HepG2 (cell line): Measurements from ENCODE around the gene SLC5A6. TPM values are rescaled to one million over a fixed set of nuclear protein-coding genes. Genes with fewer than 3 reads are reported as not detected.

Source experiments
- ERF ChIP-seq: IDR thresholded peaks from 2 replicates; pipeline ENCODE4 v1.6.1; 2018; ENCODE audit warnings: missing biosample characterization, missing genetic modification reagents
- FOXK1 ChIP-seq: sonication (generic); formaldehyde crosslinking; IDR thresholded peaks from 2 replicates; pipeline ENCODE4 v1.4.0; 2020; ENCODE audit warnings: low read depth, missing genetic modification reagents, borderline replicate concordance
- HOXA5 ChIP-seq: sonication (generic); formaldehyde crosslinking; IDR thresholded peaks from 2 replicates; pipeline ENCODE4 v1.4.0; 2020; ENCODE audit warnings: missing genetic modification reagents
- KLF13 ChIP-seq: sonication (generic); formaldehyde crosslinking; IDR thresholded peaks from 2 replicates; pipeline ENCODE4 v1.4.0; 2020; ENCODE audit warnings: mild to moderate bottlenecking, missing genetic modification reagents
- MED1 ChIP-seq: sonication (generic); formaldehyde crosslinking; IDR thresholded peaks from 2 replicates; pipeline ENCODE4 v1.4.0; 2020; ENCODE audit warnings: missing genetic modification reagents
- MIXL1 ChIP-seq: IDR thresholded peaks from 2 replicates; pipeline ENCODE4 v1.6.1; 2016
- NONO ChIP-seq, 2 experiments: fragments of 450-650 bp in 1 of 2; sonication (generic) in 1 of 2; formaldehyde crosslinking in 1 of 2; IDR thresholded peaks in 1 of 2; conservative IDR thresholded peaks in 1 of 2; 2 replicates each; pipeline versions ENCODE4 v1.6.1 to v1.8.0; 2017 to 2022; ENCODE audit warnings: mild to moderate bottlenecking in 1 of 2, missing genetic modification reagents in 1 of 2, moderate library complexity in 1 of 2
- RBM22 ChIP-seq: fragments of 200-400 bp; formaldehyde crosslinking; optimal IDR thresholded peaks from 2 replicates; pipeline ENCODE3; 2017; ENCODE audit warnings: mild to moderate bottlenecking, low read length, moderate library complexity
- RFX1 ChIP-seq: fragments of 450-650 bp; IDR thresholded peaks from 2 replicates; pipeline ENCODE4 v1.6.1; 2017
- SMARCE1 ChIP-seq: fragments of 450-650 bp; IDR thresholded peaks from 2 replicates; pipeline ENCODE4 v1.6.1; 2017; ENCODE audit warnings: borderline replicate concordance
- SOX6 ChIP-seq, 2 experiments: fragments of 450-650 bp in 1 of 2; sonication (generic) in 1 of 2; formaldehyde crosslinking in 1 of 2; IDR thresholded peaks; 2 replicates each; pipeline versions ENCODE4 v1.4.0 to v1.6.1; 2017 to 2020; ENCODE audit warnings: antibody characterized with exemption in 1 of 2, mild to moderate bottlenecking in 1 of 2, missing genetic modification reagents in 1 of 2
- ZFAT ChIP-seq: sonication (generic); formaldehyde crosslinking; conservative IDR thresholded peaks from 2 replicates; pipeline ENCODE4 v1.8.1; 2023; ENCODE audit warnings: missing genetic modification reagents, inconsistent platforms
- ZNF205 ChIP-seq: IDR thresholded peaks from 2 replicates; pipeline ENCODE4 v1.6.1; 2018; ENCODE audit warnings: missing biosample characterization, missing genetic modification reagents
- ZNF230 ChIP-seq: sonication (generic); formaldehyde crosslinking; IDR thresholded peaks from 2 replicates; pipeline ENCODE4 v1.4.0; 2020; ENCODE audit warnings: mild to moderate bottlenecking, missing genetic modification reagents
- ZNF589 ChIP-seq: sonication (generic); formaldehyde crosslinking; conservative IDR thresholded peaks from 2 replicates; pipeline ENCODE4 v1.8.0; 2022; ENCODE audit warnings: mild to moderate bottlenecking, moderate library complexity, missing genetic modification reagents
- ZNF792 ChIP-seq: IDR thresholded peaks from 2 replicates; pipeline ENCODE4 v1.6.1; 2016
- ZNF839 ChIP-seq: sonication (generic); formaldehyde crosslinking; IDR thresholded peaks from 2 replicates; pipeline ENCODE4 v1.4.0; 2020; ENCODE audit warnings: missing genetic modification reagents, mild to moderate bottlenecking, borderline replicate concordance
- ZNF841 ChIP-seq: sonication (generic); formaldehyde crosslinking; IDR thresholded peaks from 2 replicates; pipeline ENCODE4 v1.8.1; 2023; ENCODE audit warnings: missing genetic modification reagents, borderline replicate concordance
- polyA plus RNA-seq, 8 experiments: library from polyadenylated mRNA; depleted of rRNA in 3 of 8; stranded (reverse) in 7 of 8; unstranded in 1 of 8; fragments of >200 nt; fragmentation: Illumina TruSeq in 4 of 8; extraction: Trizol in 4 of 8; gene quantifications; 2 replicates each; pipeline versions ENCODE4 v1.2.1 to v1.2.3, GENCODE V29; 2011 to 2016; ENCODE audit warnings: low read depth in 4 of 8, missing spikeins in 1 of 8, mixed read lengths in 1 of 8; ENCODE audit not compliant: insufficient read depth in 1 of 8
- total RNA-seq, 5 experiments: library from RNA; depleted of rRNA; stranded (reverse); fragments of >200 nt; fragmentation: Illumina TruSeq; extraction: Trizol; gene quantifications; 2 replicates each; pipeline ENCODE4 v1.2.3, GENCODE V29; 2016; ENCODE audit warnings: low read depth in 1 of 5
- TF ChIP-seq, protein P1 (sequence below): sonication (generic); formaldehyde crosslinking; IDR thresholded peaks from 2 replicates; pipeline ENCODE4 v1.4.0; 2020; ENCODE audit warnings: mild to moderate bottlenecking, missing genetic modification reagents
- TF ChIP-seq, protein P2 (sequence below): sonication (generic); formaldehyde crosslinking; IDR thresholded peaks from 2 replicates; pipeline ENCODE4 v1.8.1; 2023; ENCODE audit warnings: mild to moderate bottlenecking, moderate library complexity, missing genetic modification reagents
- TF ChIP-seq, protein P3 (sequence below): sonication (generic); formaldehyde crosslinking; IDR thresholded peaks from 2 replicates; pipeline ENCODE4 v1.8.1; 2022; ENCODE audit warnings: low read depth, mild to moderate bottlenecking, missing genetic modification reagents
- TF ChIP-seq, protein P4 (sequence below): conservative IDR thresholded peaks from 2 replicates; pipeline ENCODE4 v1.6.1; 2018; ENCODE audit warnings: missing genetic modification reagents

The SLC5A6 gene
- total and polyA plus RNA-seq, 2 of the 13 experiments (the other 11 are each of a cell fraction or from before 2014, with no cell fraction given): 135 to 417 TPM

DNA sequence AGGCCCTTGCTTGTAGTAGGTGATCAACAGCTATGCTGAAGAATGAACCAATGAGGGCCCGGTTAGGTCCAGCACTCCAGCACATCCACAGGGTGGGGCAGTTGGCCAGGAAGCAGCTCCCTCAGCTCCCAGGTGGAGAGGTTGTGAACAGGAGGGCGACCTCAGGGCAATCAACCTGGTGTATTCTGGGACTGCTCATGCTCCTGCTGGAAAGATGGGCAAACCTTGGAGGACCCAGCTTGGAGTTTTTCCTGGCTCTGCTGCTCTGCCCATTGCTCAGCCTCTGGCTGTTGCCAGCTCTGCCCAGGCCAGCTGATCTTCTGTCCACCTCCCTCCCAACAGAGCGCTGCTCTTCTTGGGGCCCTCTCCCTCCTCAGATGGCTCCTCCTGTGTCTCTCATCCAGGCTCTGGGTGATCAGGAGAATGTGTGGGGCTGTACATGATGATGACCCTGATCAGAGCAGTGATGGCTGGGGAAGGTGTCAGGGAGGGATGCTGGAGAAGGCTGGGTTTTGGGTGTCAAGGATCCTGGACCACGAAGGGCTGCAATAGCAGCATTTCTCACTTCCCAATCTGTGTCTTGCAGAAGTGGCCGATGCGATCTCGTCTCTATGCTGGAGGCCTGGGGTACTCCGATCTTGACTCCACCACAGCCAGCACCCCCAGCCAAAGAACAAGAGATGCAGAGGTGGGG, 59.8 kb downstream of the SLC5A6 start (continued):
- TF ChIP-seq, protein P1, sequence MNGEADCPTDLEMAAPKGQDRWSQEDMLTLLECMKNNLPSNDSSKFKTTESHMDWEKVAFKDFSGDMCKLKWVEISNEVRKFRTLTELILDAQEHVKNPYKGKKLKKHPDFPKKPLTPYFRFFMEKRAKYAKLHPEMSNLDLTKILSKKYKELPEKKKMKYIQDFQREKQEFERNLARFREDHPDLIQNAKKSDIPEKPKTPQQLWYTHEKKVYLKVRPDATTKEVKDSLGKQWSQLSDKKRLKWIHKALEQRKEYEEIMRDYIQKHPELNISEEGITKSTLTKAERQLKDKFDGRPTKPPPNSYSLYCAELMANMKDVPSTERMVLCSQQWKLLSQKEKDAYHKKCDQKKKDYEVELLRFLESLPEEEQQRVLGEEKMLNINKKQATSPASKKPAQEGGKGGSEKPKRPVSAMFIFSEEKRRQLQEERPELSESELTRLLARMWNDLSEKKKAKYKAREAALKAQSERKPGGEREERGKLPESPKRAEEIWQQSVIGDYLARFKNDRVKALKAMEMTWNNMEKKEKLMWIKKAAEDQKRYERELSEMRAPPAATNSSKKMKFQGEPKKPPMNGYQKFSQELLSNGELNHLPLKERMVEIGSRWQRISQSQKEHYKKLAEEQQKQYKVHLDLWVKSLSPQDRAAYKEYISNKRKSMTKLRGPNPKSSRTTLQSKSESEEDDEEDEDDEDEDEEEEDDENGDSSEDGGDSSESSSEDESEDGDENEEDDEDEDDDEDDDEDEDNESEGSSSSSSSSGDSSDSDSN (CRISPR knock-in tag): peak; percentile 38; the same call in 1 of the 2 replicates
- TF ChIP-seq ZFAT (CRISPR knock-in tag) (no peak), ZNF230 (CRISPR knock-in tag) (no peak), ZNF792 (CRISPR knock-in tag) (no peak), ZNF205 (CRISPR knock-in tag) (no peak), FOXK1 (CRISPR knock-in tag) (no peak), SMARCE1 (no peak), MIXL1 (CRISPR knock-in tag) (no peak), RFX1 (no peak), ZNF839 (CRISPR knock-in tag) (no peak), ZNF589 (CRISPR knock-in tag) (no peak), ZNF841 (no peak), RBM22 (no peak), MED1 (peak; percentile 63; the same call in 1 of the 2 replicates), ERF (CRISPR knock-in tag) (peak; percentile 46; the same call in 1 of the 2 replicates), KLF13 (CRISPR knock-in tag) (no peak), HOXA5 (CRISPR knock-in tag) (0 out of 2 replicates have a peak, but pooled peaks have one; percentile 26), NONO (IDR thresholded peaks at IDR 0.05) (no peak), NONO (CRISPR knock-in tag; conservative IDR thresholded peaks at IDR 0.05) (no peak), SOX6 (IDR thresholded peaks at IDR 0.05) (no peak), SOX6 (CRISPR knock-in tag; IDR thresholded peaks at IDR 0.05) (0 out of 2 replicates have a peak, but pooled peaks have one; percentile 9)
- TF ChIP-seq, protein P2, sequence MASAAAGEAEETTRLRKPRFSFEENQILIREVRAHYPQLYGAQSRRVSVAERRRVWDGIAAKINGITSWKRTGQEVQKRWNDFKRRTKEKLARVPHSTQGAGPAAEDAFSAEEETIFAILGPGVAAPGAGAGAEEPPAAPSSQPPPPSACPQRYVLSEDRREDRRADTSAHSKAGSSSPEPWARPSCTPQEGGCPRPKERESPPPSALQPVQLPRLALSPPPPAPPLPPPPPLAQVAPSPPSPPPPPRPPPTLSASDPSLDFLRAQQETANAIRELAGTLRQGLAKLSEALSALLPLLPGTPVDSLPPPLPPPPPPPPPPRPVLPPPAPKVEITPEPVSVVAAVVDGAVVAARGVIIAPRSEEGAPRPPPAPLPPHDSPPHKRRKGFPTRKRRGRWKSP (CRISPR knock-in tag): no peak
- TF ChIP-seq, protein P3, sequence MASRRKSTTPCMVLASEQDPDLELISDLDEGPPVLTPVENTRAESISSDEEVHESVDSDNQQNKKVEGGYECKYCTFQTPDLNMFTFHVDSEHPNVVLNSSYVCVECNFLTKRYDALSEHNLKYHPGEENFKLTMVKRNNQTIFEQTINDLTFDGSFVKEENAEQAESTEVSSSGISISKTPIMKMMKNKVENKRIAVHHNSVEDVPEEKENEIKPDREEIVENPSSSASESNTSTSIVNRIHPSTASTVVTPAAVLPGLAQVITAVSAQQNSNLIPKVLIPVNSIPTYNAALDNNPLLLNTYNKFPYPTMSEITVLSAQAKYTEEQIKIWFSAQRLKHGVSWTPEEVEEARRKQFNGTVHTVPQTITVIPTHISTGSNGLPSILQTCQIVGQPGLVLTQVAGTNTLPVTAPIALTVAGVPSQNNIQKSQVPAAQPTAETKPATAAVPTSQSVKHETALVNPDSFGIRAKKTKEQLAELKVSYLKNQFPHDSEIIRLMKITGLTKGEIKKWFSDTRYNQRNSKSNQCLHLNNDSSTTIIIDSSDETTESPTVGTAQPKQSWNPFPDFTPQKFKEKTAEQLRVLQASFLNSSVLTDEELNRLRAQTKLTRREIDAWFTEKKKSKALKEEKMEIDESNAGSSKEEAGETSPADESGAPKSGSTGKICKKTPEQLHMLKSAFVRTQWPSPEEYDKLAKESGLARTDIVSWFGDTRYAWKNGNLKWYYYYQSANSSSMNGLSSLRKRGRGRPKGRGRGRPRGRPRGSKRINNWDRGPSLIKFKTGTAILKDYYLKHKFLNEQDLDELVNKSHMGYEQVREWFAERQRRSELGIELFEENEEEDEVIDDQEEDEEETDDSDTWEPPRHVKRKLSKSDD (CRISPR knock-in tag): no peak
- TF ChIP-seq, protein P4, sequence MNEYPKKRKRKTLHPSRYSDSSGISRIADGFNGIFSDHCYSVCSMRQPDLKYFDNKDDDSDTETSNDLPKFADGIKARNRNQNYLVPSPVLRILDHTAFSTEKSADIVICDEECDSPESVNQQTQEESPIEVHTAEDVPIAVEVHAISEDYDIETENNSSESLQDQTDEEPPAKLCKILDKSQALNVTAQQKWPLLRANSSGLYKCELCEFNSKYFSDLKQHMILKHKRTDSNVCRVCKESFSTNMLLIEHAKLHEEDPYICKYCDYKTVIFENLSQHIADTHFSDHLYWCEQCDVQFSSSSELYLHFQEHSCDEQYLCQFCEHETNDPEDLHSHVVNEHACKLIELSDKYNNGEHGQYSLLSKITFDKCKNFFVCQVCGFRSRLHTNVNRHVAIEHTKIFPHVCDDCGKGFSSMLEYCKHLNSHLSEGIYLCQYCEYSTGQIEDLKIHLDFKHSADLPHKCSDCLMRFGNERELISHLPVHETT: no peak
